Measurements from ENCODE around the gene FBN2.
"Not testable (repeated sequence)": the region's sequence is repeated elsewhere in the genome, so short reads cannot be mapped to it uniquely, and the experiment has no call there.

DNA sequence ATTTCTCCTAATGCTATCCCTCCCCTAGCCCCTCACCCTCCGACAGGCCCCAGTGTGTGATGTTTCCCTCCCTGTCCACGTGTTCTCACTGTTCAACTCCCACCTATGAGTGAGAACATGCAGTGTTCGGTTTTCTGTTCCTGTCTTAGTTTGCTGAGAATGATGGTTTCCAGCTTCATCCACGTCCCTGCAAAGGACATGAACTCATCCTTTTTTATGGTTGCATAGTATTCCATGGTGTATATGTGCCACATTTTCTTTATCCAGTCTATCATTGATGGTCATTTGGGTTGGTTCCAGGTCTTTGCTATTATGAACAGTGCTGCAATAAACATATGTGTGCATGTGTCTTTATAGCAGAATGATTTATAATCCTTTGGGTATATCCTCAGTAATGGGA, 216.6 kb downstream of the FBN2 start:
- TF ChIP-seq, protein P1, sequence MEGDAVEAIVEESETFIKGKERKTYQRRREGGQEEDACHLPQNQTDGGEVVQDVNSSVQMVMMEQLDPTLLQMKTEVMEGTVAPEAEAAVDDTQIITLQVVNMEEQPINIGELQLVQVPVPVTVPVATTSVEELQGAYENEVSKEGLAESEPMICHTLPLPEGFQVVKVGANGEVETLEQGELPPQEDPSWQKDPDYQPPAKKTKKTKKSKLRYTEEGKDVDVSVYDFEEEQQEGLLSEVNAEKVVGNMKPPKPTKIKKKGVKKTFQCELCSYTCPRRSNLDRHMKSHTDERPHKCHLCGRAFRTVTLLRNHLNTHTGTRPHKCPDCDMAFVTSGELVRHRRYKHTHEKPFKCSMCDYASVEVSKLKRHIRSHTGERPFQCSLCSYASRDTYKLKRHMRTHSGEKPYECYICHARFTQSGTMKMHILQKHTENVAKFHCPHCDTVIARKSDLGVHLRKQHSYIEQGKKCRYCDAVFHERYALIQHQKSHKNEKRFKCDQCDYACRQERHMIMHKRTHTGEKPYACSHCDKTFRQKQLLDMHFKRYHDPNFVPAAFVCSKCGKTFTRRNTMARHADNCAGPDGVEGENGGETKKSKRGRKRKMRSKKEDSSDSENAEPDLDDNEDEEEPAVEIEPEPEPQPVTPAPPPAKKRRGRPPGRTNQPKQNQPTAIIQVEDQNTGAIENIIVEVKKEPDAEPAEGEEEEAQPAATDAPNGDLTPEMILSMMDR (conservative IDR thresholded peaks at IDR 0.05) = not testable (repeated sequence)
- TF ChIP-seq ZFX (IDR thresholded peaks at IDR 0.05) = not testable (repeated sequence)

Measured in C4-2B (cell line).